ENCODE data around the gene NSUN5.

DNA sequence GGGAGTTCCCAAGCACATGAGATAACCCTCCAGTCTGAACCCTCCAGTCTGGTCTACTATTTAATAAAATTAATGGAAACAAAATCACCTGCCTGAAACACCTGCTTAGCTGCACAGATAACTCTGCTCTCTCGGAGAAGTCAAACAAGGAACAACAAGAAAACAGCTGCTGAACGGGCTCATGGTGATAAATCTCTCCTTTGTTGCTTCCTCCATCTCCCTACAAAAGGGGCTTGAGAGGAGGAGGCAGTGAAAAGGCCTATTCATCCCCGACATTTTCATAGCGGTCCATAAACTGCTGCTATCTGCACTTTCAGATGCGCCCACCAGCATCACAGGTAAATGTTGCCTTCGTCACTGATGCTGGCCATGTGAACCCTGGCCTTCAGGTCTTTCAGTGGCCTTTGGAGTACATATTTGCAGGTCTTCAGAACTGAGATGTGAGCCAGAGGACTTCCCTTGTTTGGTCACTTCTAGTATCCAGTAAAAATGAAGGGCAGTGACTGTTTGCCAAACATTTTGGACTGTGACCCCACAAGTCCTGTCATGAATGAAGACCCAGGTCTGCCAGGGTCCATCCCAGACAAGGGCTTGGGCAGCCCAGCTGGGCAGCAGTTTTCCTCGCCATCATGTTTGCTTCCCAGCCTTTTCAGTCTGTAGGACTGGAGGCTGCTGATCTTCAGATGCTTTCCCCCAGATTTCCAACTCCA is 35.2 kb upstream of the NSUN5 start:
- TF ChIP-seq, protein P1, sequence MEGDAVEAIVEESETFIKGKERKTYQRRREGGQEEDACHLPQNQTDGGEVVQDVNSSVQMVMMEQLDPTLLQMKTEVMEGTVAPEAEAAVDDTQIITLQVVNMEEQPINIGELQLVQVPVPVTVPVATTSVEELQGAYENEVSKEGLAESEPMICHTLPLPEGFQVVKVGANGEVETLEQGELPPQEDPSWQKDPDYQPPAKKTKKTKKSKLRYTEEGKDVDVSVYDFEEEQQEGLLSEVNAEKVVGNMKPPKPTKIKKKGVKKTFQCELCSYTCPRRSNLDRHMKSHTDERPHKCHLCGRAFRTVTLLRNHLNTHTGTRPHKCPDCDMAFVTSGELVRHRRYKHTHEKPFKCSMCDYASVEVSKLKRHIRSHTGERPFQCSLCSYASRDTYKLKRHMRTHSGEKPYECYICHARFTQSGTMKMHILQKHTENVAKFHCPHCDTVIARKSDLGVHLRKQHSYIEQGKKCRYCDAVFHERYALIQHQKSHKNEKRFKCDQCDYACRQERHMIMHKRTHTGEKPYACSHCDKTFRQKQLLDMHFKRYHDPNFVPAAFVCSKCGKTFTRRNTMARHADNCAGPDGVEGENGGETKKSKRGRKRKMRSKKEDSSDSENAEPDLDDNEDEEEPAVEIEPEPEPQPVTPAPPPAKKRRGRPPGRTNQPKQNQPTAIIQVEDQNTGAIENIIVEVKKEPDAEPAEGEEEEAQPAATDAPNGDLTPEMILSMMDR (IDR thresholded peaks at IDR 0.05), result no peak
- TF ChIP-seq POLR2AphosphoS5 (IDR thresholded peaks at IDR 0.05; ENCODE audit: low read depth, low read length), result no peak
- no peak for TF ChIP-seq REST (IDR thresholded peaks at IDR 0.05; ENCODE audit: insufficient read depth in 1 of 2, low read depth in 2 of 2, low read length in 1 of 2)
- no peak for TF ChIP-seq SIN3A (IDR thresholded peaks at IDR 0.05; ENCODE audit: borderline replicate concordance, insufficient read depth, low read depth, low read length)
- no peak for TF ChIP-seq TCF7L2 (IDR thresholded peaks at IDR 0.05; ENCODE audit: low read depth, low read length)
